ENCODE measurements around the gene SATB2.

Gene SATB2

DNA sequence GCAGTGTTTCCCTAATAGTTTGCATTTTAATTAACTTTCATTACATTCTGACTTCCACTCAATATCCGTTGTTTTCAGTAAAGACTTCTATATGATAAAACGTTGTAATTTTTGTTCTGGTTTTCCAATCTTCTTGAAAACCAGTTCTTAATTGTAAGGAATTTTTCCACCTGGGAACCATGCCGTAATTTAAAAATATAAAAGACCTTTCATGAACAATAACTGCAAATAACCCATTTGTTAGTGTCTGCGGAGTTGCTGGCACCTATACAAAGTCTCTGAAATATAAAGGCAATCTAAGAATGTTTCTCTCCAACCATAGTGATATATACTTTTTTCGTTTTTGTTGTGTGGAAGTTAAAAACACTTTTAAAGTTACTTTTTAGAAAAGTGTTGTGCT is 7.7 kb upstream of the SATB2 start:
- DNase-seq, result no peak

DNA sequence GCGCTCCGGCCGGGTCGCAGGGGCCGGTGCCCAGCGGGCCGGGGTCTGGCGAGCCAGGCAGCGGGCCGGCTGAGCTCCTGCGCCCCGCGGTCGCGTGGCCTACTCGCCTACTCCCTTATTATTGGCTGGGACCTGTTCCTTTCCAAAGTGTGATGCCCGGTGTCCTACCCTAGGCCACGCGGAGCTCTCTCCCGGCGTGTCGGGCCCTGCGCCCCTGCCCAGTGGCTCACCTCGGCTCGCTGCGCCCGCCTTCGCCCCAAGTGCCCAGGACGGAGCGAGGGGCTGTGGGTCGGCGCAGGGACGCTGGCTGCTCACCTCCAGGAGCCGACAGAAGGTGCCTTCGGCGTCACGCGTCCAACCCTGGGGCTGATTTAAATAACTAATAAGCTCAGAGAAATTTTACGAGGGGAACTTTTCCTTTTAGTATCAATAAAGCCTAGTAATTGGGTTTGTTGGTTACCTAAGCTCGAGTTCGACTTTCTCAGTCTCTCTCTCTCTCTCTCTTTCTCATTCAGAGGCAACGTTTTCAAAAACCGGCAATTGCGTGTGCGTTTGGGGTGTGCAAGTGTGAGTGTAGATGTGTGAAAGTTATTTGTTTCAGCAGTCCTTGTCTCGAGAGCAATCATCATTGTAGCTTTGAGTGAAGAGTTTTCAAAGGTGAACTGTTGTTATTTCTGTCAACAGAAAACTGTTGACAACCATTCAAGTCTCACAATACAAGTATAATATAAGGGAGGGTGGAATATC is 7.0 kb upstream of the SATB2 start:
- no peak for DNase-seq

DNA sequence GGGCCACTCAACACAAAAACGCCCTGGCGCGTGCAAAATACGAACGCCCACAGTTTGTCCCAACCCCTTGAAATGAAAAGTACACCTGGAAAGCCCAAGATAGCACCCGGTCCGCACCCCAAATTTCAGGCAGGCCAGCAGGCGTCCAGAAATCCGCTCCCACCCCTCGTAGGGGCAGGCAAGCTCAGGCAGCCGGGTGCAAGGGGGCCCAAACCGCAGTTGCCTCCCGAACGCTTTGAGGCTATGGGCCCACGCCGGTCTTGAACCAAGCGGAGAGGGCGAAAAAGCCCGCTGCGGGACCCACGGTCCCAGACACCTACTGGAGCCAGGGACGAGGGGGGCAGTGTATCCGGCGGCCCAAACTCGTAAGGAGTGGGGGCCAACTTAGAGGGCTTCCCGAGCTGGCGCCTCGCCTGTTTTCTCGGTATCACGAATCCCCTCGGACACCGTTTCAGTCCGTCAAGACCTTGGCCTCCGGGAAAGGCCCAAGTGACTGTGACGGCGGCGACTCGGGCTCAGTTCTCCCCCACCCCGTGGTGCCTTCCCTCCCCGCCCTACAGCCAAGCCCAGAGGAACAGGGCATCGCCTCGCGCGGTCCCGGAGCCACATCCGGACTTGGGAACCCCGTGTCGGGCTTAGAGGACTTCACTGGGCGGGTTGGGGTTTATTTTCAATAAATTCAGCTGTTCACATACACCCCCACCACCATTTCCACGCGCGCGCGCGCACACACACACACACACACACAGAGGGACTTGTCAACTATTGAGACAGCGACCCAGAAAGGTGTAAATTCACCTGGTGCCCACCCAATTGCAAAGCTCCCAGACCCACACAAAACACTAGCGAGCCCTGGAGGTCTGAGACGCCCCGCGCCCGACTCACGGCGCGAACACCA is 6.2 kb upstream of the SATB2 start:
- no peak for DNase-seq

DNA sequence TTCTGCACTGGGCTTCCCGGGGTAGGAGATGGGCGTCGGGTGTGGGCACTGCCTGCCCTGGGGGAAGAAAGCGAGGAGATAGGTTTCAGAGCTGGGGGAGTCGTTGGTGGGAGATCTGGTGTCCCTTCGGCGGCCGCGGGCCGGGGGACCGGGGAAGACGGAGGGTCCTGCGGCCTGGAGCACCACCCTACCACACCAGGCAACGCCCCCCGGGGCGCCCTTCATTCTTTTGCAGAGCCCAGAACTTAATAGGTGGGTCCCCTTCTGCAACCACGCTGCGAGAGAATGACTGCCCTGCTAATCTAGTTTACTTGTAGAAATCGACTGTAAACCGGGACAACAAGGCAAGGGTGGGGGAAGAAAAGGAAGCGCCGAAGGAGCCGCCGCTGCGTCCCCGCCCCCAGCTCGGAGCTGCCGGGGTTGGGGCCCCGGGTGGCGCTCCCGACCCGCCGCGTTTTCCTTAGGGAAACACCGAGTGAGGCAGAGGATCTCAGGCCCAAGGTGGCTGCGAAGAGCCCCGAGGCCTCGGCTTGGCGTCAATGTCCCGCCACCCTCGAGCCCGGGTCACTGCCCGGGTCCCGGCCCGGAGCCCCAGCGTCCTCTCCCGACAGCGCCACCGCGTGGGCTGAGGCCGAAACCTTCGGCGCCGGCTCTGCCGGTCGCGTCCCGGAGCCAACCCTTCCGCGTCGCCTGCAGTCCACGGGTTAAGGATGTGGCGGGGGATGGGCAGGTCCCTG is 5.4 kb upstream of the SATB2 start:
- peak; percentile 66 for DNase-seq

DNA sequence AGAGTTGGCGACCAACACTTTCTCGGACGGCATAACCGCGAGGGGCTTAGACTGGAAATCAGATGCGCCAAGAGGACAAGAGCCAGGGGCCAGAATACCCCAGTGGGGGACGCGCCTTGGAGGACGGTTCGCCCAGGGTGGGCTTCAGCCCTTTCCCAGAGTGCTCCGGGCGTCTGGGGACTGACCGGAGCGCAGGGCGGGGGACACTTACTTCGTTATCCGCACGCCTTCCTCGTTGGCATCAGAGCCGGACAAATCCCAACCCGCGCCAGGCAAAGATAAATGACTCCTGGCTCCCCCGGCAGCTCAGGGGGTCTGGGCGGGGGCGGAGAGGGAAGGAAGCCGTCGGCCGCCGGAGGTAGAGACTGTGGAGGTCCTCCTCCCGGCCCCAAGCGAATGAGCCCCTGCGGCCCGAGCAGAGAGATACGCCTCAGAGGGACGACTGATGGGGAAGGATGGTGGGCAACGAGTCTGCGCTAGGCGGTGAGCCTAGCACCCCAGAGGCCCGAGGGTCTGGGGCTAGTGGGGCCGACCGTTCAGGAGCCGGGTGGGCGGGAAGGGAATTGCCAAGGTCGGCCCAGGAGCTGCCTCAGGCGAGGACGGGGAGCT is 4.7 kb upstream of the SATB2 start:
- no peak for DNase-seq

DNA sequence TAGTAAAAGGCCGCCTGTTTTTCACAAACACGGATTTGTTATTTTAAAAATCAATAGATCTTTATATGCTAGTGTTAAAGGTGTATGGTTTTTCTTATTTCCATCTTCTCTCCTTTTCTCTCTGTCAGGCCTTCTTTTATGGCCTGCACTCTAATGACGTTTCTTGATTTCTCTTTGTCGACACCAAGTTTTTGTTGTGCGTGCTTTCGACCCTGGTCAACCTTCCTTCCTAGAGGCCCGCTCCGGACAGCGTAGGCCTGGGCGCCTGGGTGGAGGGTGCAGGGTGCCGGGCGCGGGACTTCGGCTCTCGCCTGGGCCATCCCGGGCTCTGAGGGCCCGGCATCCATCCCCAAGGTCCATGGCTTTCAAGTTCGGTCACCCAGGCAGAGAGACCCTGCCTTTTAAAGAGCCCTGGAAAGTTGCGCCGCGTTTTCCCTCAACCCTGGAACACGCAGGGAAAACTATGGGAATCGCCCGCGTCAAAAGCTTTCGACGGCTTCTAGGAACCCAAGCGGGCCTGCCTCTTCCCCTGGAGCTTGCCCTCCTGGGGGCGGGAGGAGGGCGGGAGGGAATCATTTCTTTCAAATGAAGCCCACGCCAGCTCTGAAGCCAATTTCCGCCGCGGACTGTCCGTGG is 4.1 kb upstream of the SATB2 start:
- DNase-seq, result no peak

DNA sequence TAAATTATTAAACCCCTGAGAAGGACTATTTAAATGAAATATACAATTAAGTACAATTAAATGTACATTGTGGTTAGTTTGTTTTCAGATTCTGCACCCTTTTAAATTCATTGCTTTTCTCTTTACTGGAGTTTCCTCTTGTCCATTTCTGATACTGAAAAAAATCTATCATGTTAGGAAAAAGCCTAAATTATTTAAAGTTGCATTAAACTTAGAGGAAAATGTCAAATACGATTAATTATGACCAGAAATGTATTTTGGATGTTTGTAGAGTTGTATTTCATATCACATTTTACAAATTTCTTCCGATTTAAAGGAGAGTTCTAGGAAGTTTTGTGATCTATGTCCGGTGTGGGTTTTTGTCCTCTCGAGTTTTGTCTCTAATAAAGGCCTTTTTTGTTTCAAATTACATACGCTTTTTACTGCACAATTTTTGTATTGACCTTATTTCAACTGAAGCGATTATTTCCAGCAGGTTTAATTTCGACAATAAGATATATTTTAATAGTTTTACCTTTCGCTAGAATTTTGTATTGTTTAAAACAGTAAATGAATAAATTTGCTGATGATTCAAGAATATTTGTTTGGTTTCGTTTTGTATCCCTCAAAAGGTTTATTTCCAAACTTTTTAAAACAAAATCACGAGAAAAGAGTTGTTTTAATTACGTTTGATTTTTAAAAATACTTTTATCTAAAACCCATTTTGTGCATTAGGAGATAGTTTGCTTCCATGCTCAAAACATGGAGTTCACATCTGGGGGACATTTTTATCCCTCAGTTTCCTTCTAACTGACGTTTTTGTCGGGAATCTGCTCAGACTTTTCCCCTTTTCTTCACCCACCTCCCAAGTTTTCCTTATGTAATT is 3.3 kb upstream of the SATB2 start:
- no peak for DNase-seq

DNA sequence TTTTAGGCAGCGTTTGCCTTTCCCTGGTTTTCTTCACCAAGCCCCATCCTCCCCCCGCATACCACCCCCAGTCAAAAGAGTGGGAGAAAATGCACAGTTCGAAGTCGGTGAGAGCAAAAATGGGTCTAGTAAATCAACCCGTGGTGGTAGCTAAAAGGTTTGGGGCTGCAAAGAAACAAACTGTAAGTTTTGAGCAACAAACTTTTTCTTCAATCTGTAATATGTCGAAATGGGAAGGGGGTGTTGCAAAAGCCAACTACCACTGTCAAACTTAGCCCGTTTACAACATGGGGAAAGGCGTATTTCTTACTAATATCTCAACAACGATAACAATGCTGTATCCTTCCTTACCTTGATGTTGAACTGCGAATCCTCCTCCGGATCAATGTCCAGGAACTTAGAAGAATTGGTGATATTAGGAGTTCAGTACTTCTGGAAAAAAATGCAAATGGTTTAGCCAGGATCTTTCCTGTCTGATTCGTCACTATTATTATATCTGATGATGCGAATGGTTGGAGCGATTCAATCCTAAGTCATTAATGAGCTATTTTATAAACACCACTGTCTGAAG is 2.4 kb upstream of the SATB2 start:
- DNase-seq, result peak; percentile 55

DNA sequence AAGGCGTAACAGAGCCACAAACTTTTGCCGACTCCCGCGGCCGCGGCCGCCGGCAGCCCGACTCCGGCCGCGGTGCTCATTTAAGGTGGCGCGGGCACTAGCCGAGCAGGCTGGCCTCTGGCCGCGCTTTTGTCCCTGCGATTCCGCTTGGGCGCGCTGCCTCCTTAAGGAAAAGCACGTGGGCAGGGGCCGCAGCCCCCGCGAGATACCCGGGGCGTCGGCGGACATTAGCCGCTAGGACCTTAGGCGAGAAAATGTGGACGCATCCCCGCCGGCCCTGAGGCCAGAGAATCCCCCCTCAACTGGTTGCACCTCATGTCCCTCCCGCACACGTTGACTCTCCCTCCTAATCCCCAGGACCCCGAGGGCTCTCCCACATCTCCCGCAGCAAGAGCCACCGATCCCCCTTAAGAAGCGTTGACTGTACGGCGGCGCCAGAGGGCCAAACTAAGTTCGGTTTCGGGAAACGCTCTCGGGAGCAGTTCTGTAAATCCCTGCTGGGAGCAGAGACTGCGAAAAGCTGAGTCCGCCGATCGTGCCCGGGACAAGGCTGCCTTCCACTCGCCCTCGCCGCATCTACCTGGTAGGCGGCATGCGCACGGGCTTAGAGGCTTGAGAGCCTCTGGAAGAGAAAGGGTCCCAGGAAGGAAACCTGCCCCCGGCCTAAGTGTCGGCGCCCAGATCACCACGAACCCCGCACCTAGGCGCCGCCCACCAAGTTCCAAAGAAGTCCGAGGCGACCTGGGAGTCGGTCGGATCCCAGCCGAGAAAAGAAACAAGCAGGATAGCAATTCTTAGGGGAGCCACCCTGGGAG is 1.8 kb upstream of the SATB2 start:
- DNase-seq, result peak; percentile 91

DNA sequence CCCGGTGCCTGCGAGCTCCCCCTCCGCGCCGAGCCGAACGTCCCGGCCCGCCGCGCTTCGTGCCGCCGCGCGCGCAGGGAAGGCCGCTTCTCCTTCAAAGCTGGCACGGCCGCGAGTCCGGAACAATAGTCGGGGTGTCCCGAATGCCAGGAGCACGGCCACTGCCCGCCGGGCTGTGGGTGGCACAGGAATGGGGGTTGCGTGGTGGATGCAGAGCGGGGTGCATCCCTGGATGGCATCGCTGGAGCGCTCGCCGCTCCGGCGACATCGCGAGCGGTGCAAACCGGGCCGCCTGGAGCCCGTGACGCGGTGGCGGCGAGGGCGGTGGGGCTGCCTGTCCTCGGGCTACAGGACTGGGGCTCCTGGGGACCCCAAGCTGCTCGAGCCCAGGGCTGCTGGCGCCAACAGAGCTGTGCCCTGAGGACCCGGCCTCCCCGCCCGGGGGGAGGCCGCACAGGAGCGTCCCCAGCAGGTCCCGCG is 1.1 kb upstream of the SATB2 start:
- no peak for DNase-seq

DNA sequence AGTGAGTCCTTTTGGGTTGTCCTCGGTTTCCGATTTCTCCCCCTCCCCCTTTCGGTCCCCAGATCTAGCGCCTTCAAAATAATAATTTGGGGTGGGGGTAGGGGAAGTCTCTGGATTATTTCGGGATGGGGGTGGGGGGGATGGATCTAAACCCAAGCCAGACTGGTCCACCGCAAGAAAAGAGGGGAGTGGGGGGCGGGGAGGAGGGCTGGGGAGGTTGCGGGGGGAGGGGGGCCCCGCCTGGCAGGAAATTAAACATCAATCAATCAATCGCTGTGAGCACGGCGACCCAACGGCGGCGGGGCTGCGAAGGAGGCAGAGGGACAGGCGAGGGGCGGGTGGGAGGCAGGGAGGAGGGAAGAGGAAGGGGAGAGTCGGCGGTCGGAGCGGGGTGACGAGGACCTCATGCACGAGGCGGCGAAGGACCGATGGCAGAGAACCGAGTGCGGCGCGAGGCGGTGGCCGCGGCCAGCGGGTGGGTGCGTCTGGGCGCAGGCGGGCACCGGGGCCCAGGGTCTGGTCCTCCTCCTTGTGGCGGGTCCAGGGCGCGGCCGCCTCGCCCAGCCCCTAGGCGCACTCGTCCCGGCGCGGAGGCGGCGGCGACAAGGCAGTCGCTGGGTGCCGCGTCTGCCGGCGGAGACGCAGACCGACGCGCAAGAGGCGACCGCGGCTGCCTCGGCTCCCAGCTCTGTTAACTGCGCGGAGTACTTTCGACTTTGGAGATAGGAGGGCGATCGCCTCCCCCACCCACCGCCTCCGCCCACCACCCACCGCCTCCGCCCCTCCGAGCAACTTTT is 468 bp upstream of the SATB2 start:
- DNase-seq, result peak; percentile 86

DNA sequence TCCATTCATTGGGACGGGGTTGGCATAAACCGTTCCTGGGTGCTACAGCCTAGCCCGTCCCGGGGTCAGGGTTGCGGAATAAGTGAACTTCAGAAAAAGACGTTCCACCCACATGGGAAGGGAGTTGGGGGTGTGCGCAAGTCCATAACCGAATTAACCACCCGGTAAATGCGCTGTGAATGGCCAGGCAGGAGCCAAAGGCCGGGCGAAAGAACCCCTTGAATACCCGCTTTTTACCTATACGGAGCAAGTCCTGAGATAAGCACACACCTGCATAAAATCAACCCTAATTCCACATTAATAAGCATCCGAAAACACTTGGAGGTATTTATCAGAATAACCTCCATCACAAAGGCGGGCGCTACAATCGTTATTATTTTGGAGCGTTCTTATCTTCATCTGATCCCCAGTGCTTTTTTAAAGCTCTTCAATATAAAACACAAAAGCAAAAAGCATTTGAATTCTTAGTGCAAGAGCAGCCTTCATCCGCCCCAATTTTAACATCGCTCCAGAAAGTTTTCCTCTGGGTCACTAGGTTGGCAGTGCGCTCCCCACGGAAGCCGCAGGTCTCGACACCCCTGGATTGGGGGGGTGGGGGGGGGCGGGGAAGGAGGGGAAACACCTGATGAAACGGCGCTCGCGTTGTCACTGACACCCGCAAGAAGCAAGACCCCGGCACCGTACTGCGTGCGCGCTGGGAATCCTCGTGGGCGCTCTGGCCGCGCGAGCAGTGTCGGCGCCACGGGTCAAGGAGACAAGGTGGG is 1.2 kb downstream of the SATB2 start:
- DNase-seq, result peak; percentile 68

DNA sequence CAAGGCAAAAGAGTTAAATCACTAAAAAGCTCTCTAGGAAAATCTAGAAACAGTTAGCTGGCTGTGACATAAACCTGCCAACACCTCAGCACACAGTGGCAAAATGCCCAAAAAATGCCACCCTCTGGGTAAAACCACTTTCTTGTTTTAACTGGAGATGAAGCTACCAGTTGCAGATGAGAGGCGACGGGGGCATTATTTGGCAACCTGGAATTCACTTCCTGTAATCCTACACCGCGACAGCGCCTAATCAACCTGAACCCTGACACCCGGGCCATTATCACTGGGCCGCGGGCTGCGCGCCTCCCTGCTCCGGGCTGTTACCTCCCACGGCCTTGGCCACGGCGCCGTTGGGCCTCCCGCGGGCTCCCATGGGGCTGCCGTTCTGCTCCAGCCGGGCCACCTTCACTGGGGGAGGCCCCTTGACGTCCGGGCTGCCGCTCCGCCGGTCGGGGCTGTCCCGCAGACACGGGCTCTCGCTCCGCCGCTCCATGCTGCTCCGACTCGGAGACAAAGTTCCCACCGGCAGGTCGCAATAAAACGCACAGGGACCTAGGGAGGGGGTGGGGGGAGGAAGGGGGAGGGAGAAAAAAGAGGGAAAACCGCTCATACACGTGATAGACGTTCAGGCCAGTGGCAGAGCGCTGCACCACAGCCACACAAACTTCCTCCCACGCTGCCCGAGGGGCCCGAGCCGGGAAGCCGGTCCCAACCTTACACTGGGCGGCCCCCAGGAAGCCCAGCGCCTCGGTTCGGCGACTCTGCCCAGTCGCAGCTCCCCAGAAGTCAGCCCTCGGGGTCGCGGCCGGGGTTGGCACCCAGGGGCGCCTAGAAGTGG is 2.0 kb downstream of the SATB2 start:
- peak; percentile 96 for DNase-seq

DNA sequence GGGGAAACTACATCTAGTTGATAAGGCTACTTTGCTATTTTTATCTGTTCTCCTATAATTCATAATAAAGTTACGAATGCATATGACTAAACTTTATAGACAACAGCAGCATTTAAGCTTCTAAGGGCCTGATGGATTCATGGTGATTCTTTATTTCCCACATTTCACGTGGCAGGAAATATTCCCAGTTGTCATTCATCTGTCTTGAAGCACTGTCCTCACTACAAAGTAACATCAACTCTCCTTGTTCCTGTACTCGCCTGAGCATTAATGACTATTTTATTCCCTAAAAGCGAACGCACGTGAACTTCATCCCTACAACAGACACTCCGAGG is 2.6 kb downstream of the SATB2 start:
- no peak for DNase-seq

DNA sequence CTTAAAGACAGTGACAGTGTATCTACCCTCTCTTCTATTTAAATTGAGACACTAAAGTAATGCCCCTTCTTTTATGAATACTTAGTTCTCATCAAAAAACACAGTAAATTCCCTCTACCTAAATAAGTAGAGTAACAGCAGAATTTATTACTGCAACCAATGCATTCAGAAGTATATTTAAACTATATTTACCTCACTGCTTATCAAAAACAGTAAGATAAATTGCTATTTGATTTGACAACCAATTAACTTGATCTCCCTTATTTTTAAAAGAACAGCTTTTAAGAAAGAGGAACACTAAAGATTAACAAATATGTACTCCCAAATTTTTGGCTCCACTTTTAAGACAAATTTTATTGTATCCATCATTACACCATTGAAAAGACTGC is 4.8 kb downstream of the SATB2 start:
- DNase-seq, result no peak

DNA sequence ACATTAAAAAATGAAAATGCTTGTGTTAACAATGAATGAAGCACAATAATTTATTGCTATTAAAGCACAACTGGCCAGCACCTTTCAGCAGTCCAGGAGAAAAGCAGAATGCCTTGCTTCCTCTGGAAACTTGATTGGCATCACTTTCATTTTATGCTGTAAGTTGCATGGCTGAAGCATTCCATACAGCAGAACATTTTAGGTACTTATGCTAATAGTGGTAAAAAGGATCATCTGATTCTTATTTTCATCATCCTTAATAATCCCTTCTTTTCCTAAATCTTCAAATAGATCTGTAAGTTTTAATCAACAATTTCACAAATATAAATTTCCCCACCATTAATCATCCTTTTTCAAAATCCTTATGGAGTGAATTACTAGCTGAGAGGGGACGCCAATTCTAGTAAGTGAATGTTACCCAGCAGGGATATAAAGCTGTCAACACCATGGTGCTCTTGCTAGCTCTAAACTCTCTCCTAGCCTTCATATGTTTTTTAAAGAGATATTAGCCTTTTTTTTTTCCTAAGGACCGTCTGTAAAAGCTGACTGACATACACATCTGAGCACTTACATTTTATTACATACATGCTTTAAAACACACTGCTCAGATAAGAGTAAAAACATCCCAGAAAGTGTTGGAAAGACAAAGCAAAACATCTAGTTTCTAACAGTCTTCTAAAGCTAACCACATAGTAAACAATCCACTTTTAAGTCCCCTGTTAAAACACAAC is 5.3 kb downstream of the SATB2 start:
- DNase-seq, result peak; percentile 66

DNA sequence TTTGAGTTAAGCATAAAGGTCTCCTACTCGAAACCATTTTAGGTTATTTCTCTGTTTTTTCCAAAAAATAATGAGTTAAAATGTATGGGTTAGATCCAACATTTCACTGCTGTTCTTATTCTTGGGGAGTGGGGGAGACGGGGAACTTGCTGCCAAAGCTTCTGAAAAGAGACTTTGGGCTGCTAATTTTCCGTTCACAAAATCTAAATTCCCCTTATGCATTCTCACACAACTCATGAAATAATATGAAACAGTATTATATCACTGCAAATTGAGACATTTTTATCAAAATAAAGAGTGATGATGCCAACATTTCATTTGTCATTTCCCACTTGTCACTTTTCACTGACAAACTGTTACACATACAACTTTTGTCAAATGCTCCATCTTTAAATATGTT is 7.8 kb downstream of the SATB2 start:
- DNase-seq, result no peak
